Amygdala (tissue), 56 donors: Measurements from ENCODE around the gene KIF25.

Experiments used
- DNase-seq, 56 donors: peaks; one replicate each; lab custom pipeline; 2025; lab: John Stamatoyannopoulos, UW

Gene KIF25

GRCh38 chr6:168033791-168034190 lies 36.3 kb downstream of the KIF25 start:
- no peak for DNase-seq

DNA sequence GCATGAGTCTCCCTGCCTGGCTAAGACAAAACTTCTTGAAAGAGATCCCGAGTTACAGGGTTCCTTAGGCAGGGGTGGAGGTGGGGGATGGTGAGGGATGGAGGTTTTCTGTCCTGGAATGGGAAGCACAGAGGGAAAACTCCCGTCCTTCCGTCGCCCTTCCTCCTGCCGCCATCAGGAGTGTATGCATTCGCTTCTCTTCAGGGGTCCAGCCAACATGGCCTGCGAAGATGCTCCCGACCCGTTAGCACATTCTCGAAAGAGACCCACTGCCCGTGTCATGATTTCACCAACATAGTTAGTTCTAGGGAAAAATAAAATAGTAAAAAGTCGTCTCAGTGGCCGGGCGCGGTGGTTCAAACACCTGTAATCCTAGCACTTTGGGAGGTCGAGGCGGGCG lies 37.1 kb downstream of the KIF25 start:
- no peak for DNase-seq

DNA sequence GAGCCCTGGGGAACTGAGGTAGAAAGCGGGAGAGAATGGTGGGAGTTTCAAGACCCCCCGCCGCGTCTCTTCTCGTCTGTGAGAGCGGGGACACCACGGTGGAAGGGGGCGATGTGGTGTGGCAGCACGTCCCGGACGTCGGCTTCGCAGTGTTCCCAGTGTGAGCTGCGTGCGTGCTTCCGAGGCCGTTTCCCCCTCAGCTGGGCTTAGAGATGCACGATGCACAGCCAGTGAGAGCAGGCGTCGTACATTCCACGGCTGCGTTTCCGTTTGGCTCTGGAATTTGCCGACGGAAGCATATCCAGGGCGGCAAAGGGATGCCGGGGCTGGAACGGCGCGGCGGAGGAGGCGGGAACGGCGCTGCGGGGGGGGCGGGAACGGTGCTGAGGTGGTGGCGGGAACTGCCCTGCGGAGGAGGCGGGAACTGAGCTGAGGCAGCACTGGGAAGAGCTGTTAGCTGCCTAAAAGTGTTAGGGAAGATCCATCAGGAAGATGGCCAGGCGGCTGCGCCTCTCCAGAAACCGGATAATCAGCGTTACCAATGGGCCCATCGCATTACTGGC lies 37.7 kb downstream of the KIF25 start:
- DNase-seq: peak in 24 of 56 donors; percentile 15 to 75 (median 50)

GRCh38 chr6:168035661-168036545 lies 38.4 kb downstream of the KIF25 start:
- DNase-seq: peak in 4 of 56 donors; percentile 25 to 55 (median 48)

- no peak for DNase-seq
These were observed 39.8 kb downstream of the KIF25 start for GRCh38 chr6:168037242-168037641.

- no peak for DNase-seq
These were observed 40.4 kb downstream of the KIF25 start for GRCh38 chr6:168037856-168038255.

GRCh38 chr6:168038576-168039140 lies 41.2 kb downstream of the KIF25 start:
- DNase-seq: no peak

DNA sequence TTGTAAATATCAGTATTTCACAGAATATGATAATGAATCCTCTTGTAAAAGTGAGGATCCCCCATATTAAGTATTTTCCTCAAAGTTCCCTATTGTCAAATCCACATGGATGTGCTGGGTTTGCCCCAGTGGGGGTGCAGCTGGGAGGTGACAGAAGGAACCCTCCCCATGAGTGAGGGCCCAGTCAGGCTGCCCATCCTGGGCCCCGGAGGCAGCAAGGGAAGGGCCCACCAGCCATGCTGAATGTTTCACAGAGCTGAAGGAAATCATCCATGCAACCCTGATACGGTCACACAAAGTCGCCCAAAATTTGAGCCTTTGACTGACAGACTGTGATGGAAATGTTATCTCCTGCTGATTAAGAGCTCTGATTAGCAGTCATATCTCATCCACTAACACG lies 41.8 kb downstream of the KIF25 start:
- no peak for DNase-seq

DNA sequence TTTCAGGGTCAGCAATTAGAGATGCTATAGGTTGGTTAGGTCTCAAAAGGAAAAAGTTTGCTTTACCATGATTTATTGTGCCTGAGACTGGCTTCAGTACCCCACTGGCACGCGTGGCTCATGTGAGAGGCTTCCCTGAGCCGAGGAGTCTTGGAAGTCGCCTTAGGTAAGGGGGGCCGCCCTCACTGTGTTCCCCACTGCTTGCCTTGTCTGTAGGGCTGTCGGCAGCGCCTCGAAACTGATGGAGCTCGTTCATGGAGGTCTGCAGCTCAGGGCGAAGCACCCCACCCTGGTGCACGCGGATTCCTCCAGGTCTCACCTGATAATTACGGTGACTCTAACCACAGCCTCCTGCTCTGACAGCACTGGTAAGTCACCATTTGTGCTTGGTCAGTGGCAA lies 42.4 kb downstream of the KIF25 start:
- DNase-seq: no peak

DNA sequence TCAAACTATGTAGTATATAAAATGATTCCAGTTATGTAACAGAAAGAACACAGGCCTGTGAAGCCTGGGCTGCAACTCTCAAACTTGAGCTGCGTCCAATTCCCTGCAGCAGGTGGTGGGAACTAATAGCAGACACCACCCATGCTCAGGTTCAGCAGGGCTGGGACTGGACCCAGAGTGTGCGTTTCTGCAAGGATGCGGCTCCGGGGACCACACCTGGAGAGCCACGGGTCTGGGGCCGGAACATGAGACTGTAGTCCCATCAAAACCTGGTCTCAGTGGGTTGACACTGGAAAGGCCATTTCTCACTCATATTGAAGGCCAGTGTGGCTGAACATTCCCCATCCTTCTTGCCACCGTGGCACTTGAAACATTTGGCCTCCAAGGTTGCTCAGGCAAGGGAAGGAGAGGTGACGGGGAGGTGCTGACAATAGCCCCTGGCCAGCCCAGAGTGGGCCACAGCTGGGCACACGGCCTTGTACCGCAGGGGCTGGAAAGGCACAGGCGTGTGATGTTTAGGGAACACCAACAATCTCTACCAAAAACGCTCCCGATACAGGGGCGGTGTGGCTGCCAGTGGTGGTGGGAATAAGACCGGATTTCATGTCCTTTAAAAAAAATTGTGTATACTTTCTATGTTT lies 43.5 kb downstream of the KIF25 start:
- no peak for DNase-seq

- no peak for DNase-seq
These were observed 44.5 kb downstream of the KIF25 start for GRCh38 chr6:168041928-168042327.

DNA sequence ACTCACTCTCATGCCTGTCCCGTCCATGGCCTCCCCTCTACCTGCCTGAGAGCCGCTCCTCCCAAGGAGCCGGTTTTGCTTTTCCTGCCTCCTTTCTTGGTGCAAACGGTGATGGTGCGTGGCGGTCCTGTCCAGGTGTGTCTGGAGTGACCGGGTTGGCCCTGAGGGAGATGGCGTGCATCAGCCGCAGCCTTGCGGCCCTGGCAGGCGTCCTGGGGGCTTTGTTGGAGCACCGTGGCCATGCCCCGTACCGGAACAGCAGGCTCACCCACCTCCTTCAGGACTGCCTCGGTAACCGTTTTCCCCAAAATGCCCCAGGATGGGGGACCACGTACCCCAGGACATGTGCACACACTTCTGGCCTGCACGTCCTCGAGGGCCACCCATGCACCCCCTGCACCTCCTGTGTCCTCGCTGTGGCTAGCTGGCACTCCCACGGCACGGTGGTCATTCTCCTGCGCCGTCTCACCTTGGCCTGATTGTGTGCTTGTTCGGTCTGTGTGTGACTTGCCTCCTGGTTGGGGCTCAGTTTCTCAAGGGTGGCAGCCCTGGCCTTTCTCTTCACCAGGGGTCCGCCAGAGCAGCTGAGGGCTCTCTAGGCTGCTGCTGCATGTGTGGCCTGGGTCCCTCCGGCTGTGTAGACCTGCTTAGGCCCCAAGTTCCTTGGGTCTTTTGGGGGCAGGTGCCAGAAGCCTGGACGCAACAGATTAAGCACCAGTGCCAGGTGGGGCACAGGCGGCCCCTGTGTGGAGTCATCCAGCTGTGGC lies 45.1 kb downstream of the KIF25 start:
- no peak for DNase-seq

- no peak for DNase-seq
These were observed 45.8 kb downstream of the KIF25 start for GRCh38 chr6:168043193-168043847.

DNA sequence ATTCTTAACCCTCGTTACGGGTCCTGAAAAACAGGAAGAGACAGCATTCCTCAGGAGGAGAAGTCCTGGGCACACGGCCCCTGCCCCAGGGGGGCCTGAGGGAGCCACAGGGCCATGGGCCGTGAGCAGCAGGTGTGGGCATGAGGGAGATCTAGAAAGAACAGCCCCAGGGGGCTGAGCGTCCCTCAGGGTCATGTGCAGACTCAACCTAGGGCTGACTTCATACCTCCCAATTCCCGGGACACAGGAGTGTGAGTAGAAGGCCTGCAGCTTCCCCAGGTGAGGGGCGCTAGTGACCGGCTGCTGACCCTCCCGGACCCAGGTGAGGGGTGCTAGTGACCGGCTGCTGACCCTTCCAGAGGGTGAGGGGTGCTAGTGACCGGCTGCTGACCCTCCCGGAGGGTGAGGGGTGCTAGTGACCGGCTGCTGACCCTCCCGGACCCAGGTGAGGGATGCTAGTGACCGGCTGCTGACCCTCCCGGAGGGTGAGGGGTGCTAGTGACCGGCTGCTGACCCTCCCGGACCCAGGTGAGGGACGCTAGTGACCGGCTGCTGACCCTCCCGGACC lies 46.5 kb downstream of the KIF25 start:
- no peak for DNase-seq

DNA sequence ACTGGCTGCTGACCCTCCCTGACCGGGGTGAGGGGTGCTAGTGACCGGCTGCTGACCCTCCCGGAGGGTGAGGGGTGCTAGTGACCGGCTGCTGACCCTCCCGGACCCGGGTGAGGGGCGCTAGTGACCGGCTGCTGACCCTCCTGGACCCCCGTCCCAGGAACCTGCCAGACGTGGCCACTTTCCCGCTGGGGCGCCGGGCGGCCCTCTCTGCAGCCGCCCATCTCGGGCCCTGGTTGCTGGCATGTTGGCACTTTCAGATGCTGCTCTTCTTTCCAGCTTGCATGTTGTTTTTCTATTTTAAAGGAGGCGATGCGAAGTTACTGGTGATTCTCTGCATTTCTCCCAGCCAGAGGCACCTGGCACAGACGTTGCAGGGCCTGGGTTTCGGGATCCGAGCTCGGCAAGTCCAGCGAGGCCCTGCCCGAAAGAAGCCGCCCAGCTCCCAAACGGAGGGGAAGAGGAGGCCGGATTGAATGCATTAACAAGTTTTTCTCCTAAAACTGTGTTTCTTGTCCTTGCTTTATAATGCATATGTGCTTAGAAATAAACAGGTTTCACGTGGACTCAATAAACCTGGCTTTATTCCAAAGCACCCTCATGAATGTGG lies 47.2 kb downstream of the KIF25 start:
- no peak for DNase-seq

DNA sequence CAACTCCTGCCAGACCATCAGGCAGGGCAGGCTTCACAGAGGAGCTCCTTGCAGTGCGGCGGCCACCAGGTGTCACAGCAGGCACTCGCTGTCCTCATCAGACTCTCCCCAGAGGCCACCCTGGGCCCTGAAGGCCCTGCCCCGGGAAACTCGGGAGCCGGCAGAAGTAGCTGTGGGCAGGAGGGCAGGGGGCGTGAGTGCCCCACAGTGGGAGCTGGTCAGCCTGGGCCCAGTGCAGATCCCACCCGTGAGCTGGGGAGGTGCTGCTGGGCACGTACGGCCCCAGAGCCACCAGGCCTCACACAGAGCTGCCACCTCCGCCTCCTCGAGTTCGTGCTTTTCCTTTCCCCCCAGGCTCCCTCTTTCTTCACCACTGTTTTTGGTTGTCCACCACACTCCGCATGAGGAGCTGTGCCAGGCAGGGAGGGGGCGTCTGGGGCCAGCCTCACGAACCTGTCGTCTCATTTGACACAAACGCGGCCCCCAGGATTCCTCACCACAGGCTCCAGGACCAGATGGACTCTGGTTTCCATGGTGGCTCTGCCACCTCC lies 47.7 kb downstream of the KIF25 start:
- no peak for DNase-seq

GRCh38 chr6:168045706-168046620 lies 48.5 kb downstream of the KIF25 start:
- no peak for DNase-seq

GRCh38 chr6:168046696-168047095 lies 49.2 kb downstream of the KIF25 start:
- no peak for DNase-seq
